HCT116 (cell line): ENCODE results near the gene LYSMD2.

Source experiments
- ZBTB33 ChIP-seq: IDR thresholded peaks from 2 replicates; pipeline ENCODE4 v1.6.1; 2011; ENCODE audit warnings: mild to moderate bottlenecking, low read length, moderate library complexity; ENCODE audit not compliant: insufficient replicate concordance; ENCODE audit errors: extremely low read depth
- ZNF274 ChIP-seq: fragments of 200-500 bp; sonication (Bioruptor generic); IDR thresholded peaks from 2 replicates; pipeline ENCODE4 v1.6.1; 2014; ENCODE audit warnings: mild to moderate bottlenecking, low read depth, low read length, inconsistent platforms

GRCh38 chr15:51677452-51677851 lies 60.0 kb downstream of the LYSMD2 start:
- no peak for TF ChIP-seq ZNF274
- no peak for TF ChIP-seq ZBTB33
